ENCODE data around the gene CARMIL1. TPM values are rescaled to one million over a fixed set of nuclear protein-coding genes. Genes with fewer than 3 reads are reported as not detected.
A peak's percentile ranks its signal among the peaks of the same experiment; 100 is the strongest.
"Not testable (repeated sequence)": the region's sequence is repeated elsewhere in the genome, so short reads cannot be mapped to it uniquely, and the experiment has no call there.

Gene CARMIL1
- total RNA-seq, 3 donors from 2014 or later: 1.2 to 1.9 (median 1.2) TPM

- DNase-seq (no peak), ATAC-seq (no peak)
- peaks cover 25% of the 10 kb centered on the region for H3K4me1 Mint-ChIP-seq (ENCODE audit: low read depth)
- no peaks in the 10 kb centered on the region for H3K27me3 Mint-ChIP-seq (ENCODE audit: low read depth)
- H3K4me3 Mint-ChIP-seq: no peak overlapping the region
- H3K36me3 Mint-ChIP-seq (ENCODE audit: insufficient read depth): peaks cover 7% of the 10 kb centered on the region
- H3K9me3 Mint-ChIP-seq: peaks cover 3% of the 10 kb centered on the region
Measured at GRCh38 chr6:25442898-25443297, 163.7 kb downstream of the CARMIL1 start.

GRCh38 chr6:25444521-25444920 is 165.3 kb downstream of the CARMIL1 start:
- not testable (repeated sequence) for DNase-seq; H3K27me3 Mint-ChIP-seq (ENCODE audit: low read depth); H3K9me3 Mint-ChIP-seq; H3K36me3 Mint-ChIP-seq (ENCODE audit: insufficient read depth); H3K4me3 Mint-ChIP-seq; ATAC-seq
- H3K4me1 Mint-ChIP-seq (ENCODE audit: low read depth): peaks cover 25% of the 10 kb centered on the region

GRCh38 chr6:25446830-25447569 is 167.8 kb downstream of the CARMIL1 start:
- ATAC-seq (no peak), DNase-seq (no peak)
- Mint-ChIP-seq H3K4me3 (no peak overlapping the region), H3K9me3 (peaks cover 3% of the 10 kb centered on the region), H3K4me1 (ENCODE audit: low read depth) (peaks cover 16% of the 10 kb centered on the region), H3K36me3 (ENCODE audit: insufficient read depth) (peaks cover 7% of the 10 kb centered on the region), H3K27me3 (ENCODE audit: low read depth) (no peaks in the 10 kb centered on the region)

DNA sequence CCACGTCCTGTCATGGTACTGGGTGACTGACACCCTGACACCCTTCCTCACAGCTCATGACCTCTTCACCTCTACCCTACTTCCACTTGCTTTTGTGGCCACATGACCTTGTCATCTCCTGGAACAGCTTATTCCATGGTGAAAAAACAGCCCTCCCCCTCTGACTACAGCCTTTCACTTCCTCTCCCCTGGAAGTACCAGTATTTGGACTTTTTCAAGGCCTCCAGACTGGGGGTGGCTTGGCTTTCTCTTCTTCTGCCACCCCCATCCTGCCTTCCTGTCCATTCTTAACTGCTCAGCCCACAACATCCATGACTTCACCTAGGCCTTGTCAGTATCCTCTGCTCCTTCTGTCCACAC is 168.4 kb downstream of the CARMIL1 start:
- no peak for DNase-seq
- Mint-ChIP-seq H3K9me3 (peaks cover 3% of the 10 kb centered on the region), H3K4me1 (ENCODE audit: low read depth) (peaks cover 13% of the 10 kb centered on the region), H3K36me3 (ENCODE audit: insufficient read depth) (peaks cover 7% of the 10 kb centered on the region), H3K27me3 (ENCODE audit: low read depth) (no peaks in the 10 kb centered on the region), H3K4me3 (no peak overlapping the region)
- no peak for ATAC-seq

GRCh38 chr6:25448965-25449538 is 169.9 kb downstream of the CARMIL1 start:
- DNase-seq (no peak), ATAC-seq (no peak)
- Mint-ChIP-seq H3K9me3 (peaks cover 3% of the 10 kb centered on the region), H3K27me3 (ENCODE audit: low read depth) (no peaks in the 10 kb centered on the region), H3K4me3 (no peak overlapping the region), H3K36me3 (ENCODE audit: insufficient read depth) (peaks cover 7% of the 10 kb centered on the region), H3K4me1 (ENCODE audit: low read depth) (peaks cover 8% of the 10 kb centered on the region)

DNA sequence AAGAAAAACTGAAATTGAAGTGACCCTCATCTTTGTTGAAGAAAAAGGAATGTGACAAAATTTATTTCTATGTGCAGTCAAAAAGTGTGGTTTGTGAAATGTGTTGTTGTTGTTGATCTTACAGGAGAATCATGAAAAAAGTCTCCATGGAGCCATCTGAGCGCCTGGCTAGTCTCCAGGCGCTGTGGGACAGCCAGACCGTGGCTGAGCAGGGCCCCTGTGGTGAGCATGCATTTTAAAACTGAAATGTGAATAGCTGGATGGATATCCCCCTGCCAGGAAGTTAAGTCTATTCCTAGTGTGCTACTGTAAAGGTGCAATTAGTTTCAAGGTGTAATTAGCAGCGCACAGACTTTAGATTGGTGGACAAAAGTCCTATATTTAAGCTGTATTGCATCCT is 170.6 kb downstream of the CARMIL1 start:
- Mint-ChIP-seq H3K27me3 (ENCODE audit: low read depth) (no peaks in the 10 kb centered on the region), H3K4me1 (ENCODE audit: low read depth) (peaks cover 8% of the 10 kb centered on the region), H3K9me3 (peaks cover 3% of the 10 kb centered on the region), H3K4me3 (no peak overlapping the region), H3K36me3 (ENCODE audit: insufficient read depth) (peaks cover 5% of the 10 kb centered on the region)
- no peak for DNase-seq
- ATAC-seq: no peak

DNA sequence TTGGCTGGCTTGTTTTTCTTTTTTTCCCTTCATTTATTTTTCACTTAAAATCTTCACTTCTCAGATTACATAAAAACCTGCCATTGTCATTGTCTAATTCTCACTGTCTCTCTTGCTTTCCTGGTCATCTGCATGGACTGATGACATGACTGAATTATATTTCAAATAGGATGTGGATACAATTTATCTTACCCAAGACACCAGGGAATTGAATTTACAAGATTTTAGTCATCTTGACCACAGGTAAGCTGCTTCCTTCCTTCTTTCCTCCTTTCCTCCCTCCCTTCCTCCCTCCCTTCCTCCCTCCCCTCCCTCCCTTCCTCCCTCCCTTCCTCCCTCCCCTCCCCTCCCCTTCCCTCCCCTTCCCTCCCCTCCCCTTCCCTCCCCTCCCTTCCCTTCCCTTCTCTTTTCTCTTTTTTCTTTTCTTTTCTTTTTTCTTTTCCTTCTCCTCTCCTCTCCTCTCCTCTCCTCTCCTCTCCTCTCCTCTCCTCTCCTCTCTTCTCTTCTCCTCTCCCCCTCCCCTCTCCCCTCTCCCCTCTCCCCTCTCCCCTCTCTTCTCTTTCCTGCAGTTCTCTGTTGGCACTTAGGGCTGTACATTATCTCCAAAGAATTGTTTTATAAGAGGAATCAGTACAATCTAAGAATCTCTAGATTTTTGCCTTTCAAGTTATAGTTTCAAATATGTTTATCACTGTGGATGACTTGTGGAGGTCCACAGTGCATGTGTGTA is 171.5 kb downstream of the CARMIL1 start:
- Mint-ChIP-seq H3K4me1 (ENCODE audit: low read depth) (peaks cover 8% of the 10 kb centered on the region), H3K27me3 (ENCODE audit: low read depth) (no peaks in the 10 kb centered on the region), H3K9me3 (no peaks in the 10 kb centered on the region), H3K4me3 (no peak overlapping the region), H3K36me3 (ENCODE audit: insufficient read depth) (peaks cover 3% of the 10 kb centered on the region)
- DNase-seq (no peak), ATAC-seq (no peak)

GRCh38 chr6:25452031-25452430 is 172.9 kb downstream of the CARMIL1 start:
- H3K36me3 Mint-ChIP-seq (ENCODE audit: insufficient read depth): no peaks in the 10 kb centered on the region
- no peaks in the 10 kb centered on the region for H3K9me3 Mint-ChIP-seq
- DNase-seq: no peak
- peaks cover 5% of the 10 kb centered on the region for H3K4me1 Mint-ChIP-seq (ENCODE audit: low read depth)
- no peaks in the 10 kb centered on the region for H3K27me3 Mint-ChIP-seq (ENCODE audit: low read depth)
- H3K4me3 Mint-ChIP-seq: no peak overlapping the region
- no peak for ATAC-seq

DNA sequence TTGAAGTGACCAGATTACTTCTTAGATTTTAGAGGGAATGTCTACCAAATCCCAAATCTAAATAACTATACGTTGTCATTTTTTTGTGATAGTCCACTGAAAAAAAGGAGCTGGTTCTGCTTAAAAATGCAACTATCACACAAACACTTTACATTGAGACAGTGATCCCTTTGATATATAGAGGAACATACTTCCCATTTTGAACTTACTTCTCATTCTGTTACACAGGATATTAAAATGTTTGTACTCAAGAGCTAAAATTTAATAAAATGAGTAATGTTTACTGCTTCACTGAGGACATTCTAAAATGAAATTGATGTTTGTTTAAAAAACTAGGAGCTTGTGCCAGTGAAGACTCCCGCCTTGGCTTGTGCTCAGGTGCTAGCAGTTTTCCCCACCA is 174.1 kb downstream of the CARMIL1 start:
- Mint-ChIP-seq H3K4me1 (ENCODE audit: low read depth) (no peaks in the 10 kb centered on the region), H3K27me3 (ENCODE audit: low read depth) (no peaks in the 10 kb centered on the region), H3K9me3 (no peaks in the 10 kb centered on the region), H3K36me3 (ENCODE audit: insufficient read depth) (no peaks in the 10 kb centered on the region), H3K4me3 (no peak overlapping the region)
- no peak for ATAC-seq
- no peak for DNase-seq

DNA sequence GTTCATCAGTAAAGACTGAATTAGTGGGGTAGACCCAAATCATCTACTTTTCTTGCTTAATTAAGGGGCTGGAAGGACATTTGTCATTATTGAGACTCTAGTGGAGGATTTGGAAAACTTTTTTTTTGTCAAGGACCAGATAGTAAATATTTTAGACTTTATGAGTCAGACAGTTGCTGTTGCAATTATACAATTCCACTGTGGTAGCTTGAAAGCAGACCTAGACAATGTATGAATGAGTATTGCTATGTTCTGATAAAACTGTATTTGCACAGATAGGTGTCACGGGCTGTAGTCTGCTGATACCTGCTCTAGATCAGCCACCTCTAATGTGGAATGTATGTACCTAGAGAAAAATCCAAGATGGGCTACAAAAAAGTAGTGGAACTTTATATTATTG is 175.0 kb downstream of the CARMIL1 start:
- no peaks in the 10 kb centered on the region for H3K27me3 Mint-ChIP-seq (ENCODE audit: low read depth)
- no peak for ATAC-seq

GRCh38 chr6:25456249-25457040 is 177.3 kb downstream of the CARMIL1 start:
- DNase-seq (no peak), ATAC-seq (no peak)
- Mint-ChIP-seq H3K27me3 (ENCODE audit: low read depth) (no peaks in the 10 kb centered on the region), H3K4me3 (no peak overlapping the region), H3K36me3 (ENCODE audit: insufficient read depth) (peaks cover 3% of the 10 kb centered on the region), H3K9me3 (no peaks in the 10 kb centered on the region), H3K4me1 (ENCODE audit: low read depth) (no peaks in the 10 kb centered on the region)

More for the DNA sequence above, 175.0 kb downstream of the CARMIL1 start:
- DNase-seq: no peak
- no peaks in the 10 kb centered on the region for H3K4me1 Mint-ChIP-seq (ENCODE audit: low read depth)
- no peak overlapping the region for H3K4me3 Mint-ChIP-seq
- no peaks in the 10 kb centered on the region for H3K36me3 Mint-ChIP-seq (ENCODE audit: insufficient read depth)
- H3K9me3 Mint-ChIP-seq: no peaks in the 10 kb centered on the region

DNA sequence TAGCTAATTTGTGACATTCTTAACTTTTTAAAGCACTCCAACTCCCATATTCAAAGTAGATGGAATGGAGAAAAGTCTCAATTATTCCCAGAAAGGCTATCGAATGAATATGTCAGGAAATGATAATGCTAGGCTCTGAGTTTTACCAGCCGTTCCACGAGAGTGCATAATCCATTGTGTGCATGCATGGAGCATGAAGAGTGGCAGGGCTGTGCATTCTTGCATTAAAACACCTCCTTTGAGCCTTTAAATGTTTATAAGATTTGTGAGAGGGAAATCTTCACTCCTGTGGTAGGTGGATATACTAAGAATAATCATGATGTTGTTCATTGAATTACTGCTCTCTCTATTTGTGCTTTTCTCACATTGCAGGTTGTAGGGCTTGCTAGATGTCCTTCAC is 178.3 kb downstream of the CARMIL1 start:
- Mint-ChIP-seq H3K9me3 (no peaks in the 10 kb centered on the region), H3K4me1 (ENCODE audit: low read depth) (no peaks in the 10 kb centered on the region), H3K27me3 (ENCODE audit: low read depth) (no peaks in the 10 kb centered on the region), H3K4me3 (no peak overlapping the region), H3K36me3 (ENCODE audit: insufficient read depth) (peaks cover 3% of the 10 kb centered on the region)
- ATAC-seq (no peak), DNase-seq (no peak)

DNA sequence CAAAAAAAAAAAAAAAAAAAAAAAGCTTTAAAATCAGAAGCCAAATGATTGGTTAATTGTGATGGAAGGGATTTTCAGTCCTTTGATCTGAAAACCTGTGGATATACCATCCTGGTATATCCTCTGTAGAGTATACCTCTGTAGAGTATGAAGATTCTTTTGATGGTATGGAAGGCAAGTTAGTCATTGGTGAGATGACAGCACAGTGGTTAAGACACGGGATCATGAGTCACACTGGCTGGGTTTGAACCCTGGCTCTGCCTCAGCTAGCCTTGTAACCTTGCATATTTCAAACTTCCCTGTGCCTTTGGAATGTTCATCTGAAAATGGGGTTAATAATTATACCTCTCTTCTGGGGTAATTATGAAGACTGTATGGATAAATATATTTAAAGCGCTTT is 179.3 kb downstream of the CARMIL1 start:
- H3K9me3 Mint-ChIP-seq: no peaks in the 10 kb centered on the region
- no peak overlapping the region for H3K4me3 Mint-ChIP-seq
- peaks cover 6% of the 10 kb centered on the region for H3K36me3 Mint-ChIP-seq (ENCODE audit: insufficient read depth)
- no peaks in the 10 kb centered on the region for H3K27me3 Mint-ChIP-seq (ENCODE audit: low read depth)
- DNase-seq (no peak), ATAC-seq (peak; percentile 76 to 81)
- H3K4me1 Mint-ChIP-seq (ENCODE audit: low read depth): no peaks in the 10 kb centered on the region

DNA sequence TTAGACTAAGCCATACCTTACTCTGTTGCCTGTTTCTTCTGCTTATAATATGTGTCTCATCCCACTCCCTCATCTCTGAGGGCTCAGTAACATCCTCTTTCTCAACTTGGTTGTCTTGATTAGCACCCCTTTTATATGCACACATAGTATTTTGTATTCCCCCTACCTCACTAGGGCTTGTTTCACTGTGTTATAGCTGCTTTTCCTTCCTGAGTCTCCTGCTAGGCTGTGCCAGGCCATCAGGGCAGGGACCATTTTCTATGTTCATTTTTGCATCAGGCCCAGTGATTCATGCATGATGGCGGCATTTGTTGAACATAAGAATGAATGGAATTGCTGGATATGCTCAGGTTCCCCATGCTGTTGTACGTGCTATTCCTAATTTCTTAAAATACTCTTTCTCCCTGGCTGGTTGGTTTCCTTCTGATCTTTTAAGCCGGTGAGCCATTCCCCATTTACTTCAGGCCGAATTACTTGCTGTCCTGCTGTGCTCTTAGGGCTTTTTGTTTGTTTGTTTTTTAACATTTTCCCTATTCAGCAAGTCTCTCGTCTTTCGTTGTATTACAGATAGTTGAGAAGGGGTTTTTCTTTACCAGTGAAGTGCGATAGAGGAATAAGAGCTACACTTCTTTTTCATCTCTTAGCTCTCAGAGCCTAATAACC is 183.2 kb downstream of the CARMIL1 start:
- no peak for DNase-seq
- no peaks in the 10 kb centered on the region for H3K9me3 Mint-ChIP-seq
- H3K36me3 Mint-ChIP-seq (ENCODE audit: insufficient read depth): peaks cover 12% of the 10 kb centered on the region
- H3K27me3 Mint-ChIP-seq (ENCODE audit: low read depth): no peaks in the 10 kb centered on the region
- ATAC-seq: no peak
- H3K4me3 Mint-ChIP-seq: no peak overlapping the region
- no peaks in the 10 kb centered on the region for H3K4me1 Mint-ChIP-seq (ENCODE audit: low read depth)
